ENCODE results near the gene OR5H2.

Gene OR5H2

GRCh38 chr3:98331329-98331728 lies 49.0 kb downstream of the OR5H2 start:
- DNase-seq (ENCODE audit: low spot score), result no peak
